ENCODE data around the gene ADGRV1. TPM values are rescaled to one million over a fixed set of nuclear protein-coding genes. Genes with fewer than 3 reads are reported as not detected.

Gene ADGRV1
- total RNA-seq, 4 donors from 2014 or later, result 0.25 to 0.60 (median 0.56) TPM; not detected in 1

GRCh38 chr5:90902651-90903386 is 344.2 kb downstream of the ADGRV1 start:
- TF ChIP-seq CTCF (IDR thresholded peaks at IDR 0.05), result no peak
- ATAC-seq (ENCODE audit: low FRiP score) (no peak), DNase-seq (ENCODE audit: low spot score) (no peak)

GRCh38 chr5:90909101-90909503 is 350.5 kb downstream of the ADGRV1 start:
- no peak for TF ChIP-seq CTCF (IDR thresholded peaks at IDR 0.05)
- ATAC-seq (ENCODE audit: low FRiP score), result no peak

GRCh38 chr5:90909940-90910339 is 351.3 kb downstream of the ADGRV1 start:
- no peak for TF ChIP-seq CTCF (IDR thresholded peaks at IDR 0.05)
- no peak for ATAC-seq (ENCODE audit: low FRiP score)
- DNase-seq (ENCODE audit: low spot score), result no peak

More at GRCh38 chr5:90909101-90909503, 350.5 kb downstream of the ADGRV1 start:
- DNase-seq (ENCODE audit: low spot score), result no peak

GRCh38 chr5:90911169-90911568 is 352.6 kb downstream of the ADGRV1 start:
- DNase-seq (ENCODE audit: low spot score) (no peak), ATAC-seq (ENCODE audit: low FRiP score) (no peak)
- no peak for TF ChIP-seq CTCF (IDR thresholded peaks at IDR 0.05)

- no peak for ATAC-seq (ENCODE audit: low FRiP score)
- TF ChIP-seq CTCF (IDR thresholded peaks at IDR 0.05), result no peak
- DNase-seq (ENCODE audit: low spot score), result no peak
Observed at GRCh38 chr5:90912476-90912875, 353.9 kb downstream of the ADGRV1 start.

GRCh38 chr5:90915393-90915792 is 356.8 kb downstream of the ADGRV1 start:
- TF ChIP-seq CTCF (IDR thresholded peaks at IDR 0.05), result no peak
- DNase-seq (ENCODE audit: low spot score) (no peak), ATAC-seq (ENCODE audit: low FRiP score) (no peak)

Measured in omental fat pad (tissue), 4 donors.